ENCODE data around the gene ZNF726. TPM values are rescaled to one million over a fixed set of nuclear protein-coding genes. Genes with fewer than 3 reads are reported as not detected.

The ZNF726 gene
- total and polyA plus RNA-seq, 2 donors (not counting 1 experiment from before 2014, with no cell fraction given) = 3.9 to 5.6 TPM

DNA sequence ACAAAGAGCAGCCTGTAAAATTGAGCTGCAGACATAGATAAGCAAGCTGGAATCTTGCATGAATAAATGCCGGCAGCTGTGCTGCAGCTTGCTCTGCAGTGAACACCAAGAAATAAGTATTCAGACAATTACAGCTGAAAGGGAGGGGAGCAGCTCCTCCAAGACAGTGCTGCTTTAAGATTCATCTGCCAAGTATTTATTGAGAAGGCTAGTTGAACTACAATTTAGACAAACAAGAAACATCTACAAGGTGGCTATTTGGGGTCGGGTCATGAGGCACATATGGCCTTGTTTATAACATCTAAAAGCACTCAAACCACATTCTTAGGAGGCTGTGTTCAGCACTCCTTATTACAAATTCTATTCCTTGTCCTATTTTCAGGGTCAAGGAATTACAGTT is 34.9 kb downstream of the ZNF726 start:
- Histone ChIP-seq H2AFZ (ENCODE audit: insufficient read depth, low read depth, low read length, poor library complexity, severe bottlenecking) (no peak overlapping the region), H3K27ac (ENCODE audit: low read length in 2 of 2) (no peak overlapping the region), H3K4me3 (ENCODE audit: control extremely low read depth in 1 of 5, extremely low read depth in 1 of 5, insufficient read depth in 1 of 5, low read depth in 2 of 5, low read length in 4 of 5) (no peak overlapping the region), H3K27me3 (replicated peaks in 1 of 4; ENCODE audit: control extremely low read depth in 1 of 4, control insufficient read depth in 3 of 4, insufficient read depth in 4 of 4, low read length in 3 of 4) (no peaks in the 10 kb centered on the region), H3K9me3 (ENCODE audit: control extremely low read depth in 1 of 3, control insufficient read depth in 2 of 3, insufficient read depth in 1 of 3, low read length in 2 of 3) (peaks cover 0 to 8% (median 4%) of the 10 kb centered on the region in 3 donors), H3K9ac (ENCODE audit: low read length) (no peak overlapping the region), H3K4me2 (replicated peaks; ENCODE audit: low read depth, low read length, poor library complexity, severe bottlenecking) (no peak overlapping the region), H3K36me3 (replicated peaks in 1 of 2; ENCODE audit: control extremely low read depth in 1 of 2, control insufficient read depth in 1 of 2, extremely low read depth in 1 of 2, insufficient read depth in 2 of 2, low read length in 1 of 2) (no peaks in the 10 kb centered on the region), H3K79me2 (ENCODE audit: control insufficient read depth, insufficient read depth, low read length) (no peaks in the 10 kb centered on the region), H4K20me1 (ENCODE audit: control insufficient read depth, insufficient read depth, low read length, poor library complexity, severe bottlenecking) (no peaks in the 10 kb centered on the region), H3K4me1 (ENCODE audit: control insufficient read depth in 2 of 2, insufficient read depth in 2 of 2, low read length in 2 of 2) (no peaks in the 10 kb centered on the region)
- Mint-ChIP-seq H3K4me1 (no peaks in the 10 kb centered on the region), H3K27me3 (no peaks in the 10 kb centered on the region), H3K27ac (no peak overlapping the region), H3K4me3 (no peak overlapping the region), H3K9me3 (ENCODE audit: insufficient read depth) (no peaks in the 10 kb centered on the region)
- 100% methylated on average over 1 of the region's 2 CpGs for WGBS (ENCODE audit: insufficient coverage)
- POLR2A ChIA-PET = no interaction called here
- TF ChIP-seq, protein P1, sequence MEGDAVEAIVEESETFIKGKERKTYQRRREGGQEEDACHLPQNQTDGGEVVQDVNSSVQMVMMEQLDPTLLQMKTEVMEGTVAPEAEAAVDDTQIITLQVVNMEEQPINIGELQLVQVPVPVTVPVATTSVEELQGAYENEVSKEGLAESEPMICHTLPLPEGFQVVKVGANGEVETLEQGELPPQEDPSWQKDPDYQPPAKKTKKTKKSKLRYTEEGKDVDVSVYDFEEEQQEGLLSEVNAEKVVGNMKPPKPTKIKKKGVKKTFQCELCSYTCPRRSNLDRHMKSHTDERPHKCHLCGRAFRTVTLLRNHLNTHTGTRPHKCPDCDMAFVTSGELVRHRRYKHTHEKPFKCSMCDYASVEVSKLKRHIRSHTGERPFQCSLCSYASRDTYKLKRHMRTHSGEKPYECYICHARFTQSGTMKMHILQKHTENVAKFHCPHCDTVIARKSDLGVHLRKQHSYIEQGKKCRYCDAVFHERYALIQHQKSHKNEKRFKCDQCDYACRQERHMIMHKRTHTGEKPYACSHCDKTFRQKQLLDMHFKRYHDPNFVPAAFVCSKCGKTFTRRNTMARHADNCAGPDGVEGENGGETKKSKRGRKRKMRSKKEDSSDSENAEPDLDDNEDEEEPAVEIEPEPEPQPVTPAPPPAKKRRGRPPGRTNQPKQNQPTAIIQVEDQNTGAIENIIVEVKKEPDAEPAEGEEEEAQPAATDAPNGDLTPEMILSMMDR (IDR thresholded peaks at IDR 0.05) = no peak
- TF ChIP-seq EZH2 (IDR thresholded peaks at IDR 0.05; ENCODE audit: borderline replicate concordance, insufficient read depth, low read depth, low read length, poor library complexity, severe bottlenecking) = no peak
- DNase-seq (no peak), ATAC-seq (ENCODE audit: low read depth) (no peak)
- intact Hi-C loops (cut with micrococcal nuclease) = no loop called here
- CTCF ChIA-PET = no interaction called here

- TF ChIP-seq EZH2 (IDR thresholded peaks at IDR 0.05; ENCODE audit: borderline replicate concordance, insufficient read depth, low read depth, low read length, poor library complexity, severe bottlenecking) = no peak
- TF ChIP-seq, protein P1 (IDR thresholded peaks at IDR 0.05) = no peak
- no peak overlapping the region for H3K9ac ChIP-seq (ENCODE audit: low read length)
Measured at GRCh38 chr19:23956051-23956450, 41.4 kb downstream of the ZNF726 start.

More at GRCh38 chr19:23956051-23956450, 41.4 kb downstream of the ZNF726 start:
- no peaks in the 10 kb centered on the region for H3K27me3 Mint-ChIP-seq
- no peaks in the 10 kb centered on the region for H3K36me3 ChIP-seq (replicated peaks in 1 of 2; ENCODE audit: control extremely low read depth in 1 of 2, control insufficient read depth in 1 of 2, extremely low read depth in 1 of 2, insufficient read depth in 2 of 2, low read length in 1 of 2)
- no peak overlapping the region for H3K27ac Mint-ChIP-seq
- intact Hi-C loops (cut with micrococcal nuclease) = no loop called here
- WGBS (ENCODE audit: insufficient coverage) = 93% methylated on average over 3 of the region's 5 CpGs
- ATAC-seq (ENCODE audit: low read depth) (no peak), DNase-seq (no peak)
- no peaks in the 10 kb centered on the region for H3K4me1 Mint-ChIP-seq
- no peak overlapping the region for H2AFZ ChIP-seq (ENCODE audit: insufficient read depth, low read depth, low read length, poor library complexity, severe bottlenecking)
- H3K9me3 ChIP-seq (ENCODE audit: control extremely low read depth in 1 of 3, control insufficient read depth in 2 of 3, insufficient read depth in 1 of 3, low read length in 2 of 3) = no peaks in the 10 kb centered on the region
- H3K79me2 ChIP-seq (ENCODE audit: control insufficient read depth, insufficient read depth, low read length) = no peaks in the 10 kb centered on the region
- H3K27ac ChIP-seq (ENCODE audit: low read length in 2 of 2) = no peak overlapping the region
- H3K4me3 Mint-ChIP-seq = no peak overlapping the region
- no peaks in the 10 kb centered on the region for H4K20me1 ChIP-seq (ENCODE audit: control insufficient read depth, insufficient read depth, low read length, poor library complexity, severe bottlenecking)
- CTCF ChIA-PET = no interaction called here
- H3K4me1 ChIP-seq (ENCODE audit: control insufficient read depth in 2 of 2, insufficient read depth in 2 of 2, low read length in 2 of 2) = no peaks in the 10 kb centered on the region
- POLR2A ChIA-PET = no interaction called here
- no peak overlapping the region for H3K4me2 ChIP-seq (replicated peaks; ENCODE audit: low read depth, low read length, poor library complexity, severe bottlenecking)
- no peaks in the 10 kb centered on the region for H3K9me3 Mint-ChIP-seq (ENCODE audit: insufficient read depth)
- no peaks in the 10 kb centered on the region for H3K27me3 ChIP-seq (replicated peaks in 1 of 4; ENCODE audit: control extremely low read depth in 1 of 4, control insufficient read depth in 3 of 4, insufficient read depth in 4 of 4, low read length in 3 of 4)
- no peak overlapping the region for H3K4me3 ChIP-seq (ENCODE audit: control extremely low read depth in 1 of 5, extremely low read depth in 1 of 5, insufficient read depth in 1 of 5, low read depth in 2 of 5, low read length in 4 of 5)
